H9 (cell line): ENCODE data around the gene TSC2. TPM values are rescaled to one million over a fixed set of nuclear protein-coding genes. Genes with fewer than 3 reads are reported as not detected.

Experiments used
- DNase-seq: peaks from one replicate; pipeline ENCODE4 v3.0.0-alpha.2; 2017
- H2AFZ ChIP-seq: one replicate; pipeline ENCODE4 v1.6.1; 2013; ENCODE audit warnings: mild to moderate bottlenecking, low read length, control low read depth, moderate library complexity
- H2AK5ac ChIP-seq: 2 replicates; pipeline ENCODE4 v1.6.1; 2013; ENCODE audit warnings: low read length, control low read depth, mixed read lengths; ENCODE audit not compliant: insufficient read length
- H2BK120ac ChIP-seq: one replicate; pipeline ENCODE4 v1.6.1; 2013; ENCODE audit warnings: low read depth, mild to moderate bottlenecking, low read length, control low read depth, inconsistent platforms; ENCODE audit not compliant: poor library complexity, severe bottlenecking
- H2BK12ac ChIP-seq: 2 replicates; pipeline ENCODE4 v1.6.1; 2013; ENCODE audit warnings: low read length, control low read depth, mixed read lengths, low read depth; ENCODE audit not compliant: insufficient read length
- H2BK15ac ChIP-seq: 2 replicates; pipeline ENCODE4 v1.6.1; 2013; ENCODE audit warnings: low read depth, low read length, control low read depth
- H2BK20ac ChIP-seq: one replicate; pipeline ENCODE4 v1.6.1; 2013; ENCODE audit warnings: low read depth, mild to moderate bottlenecking, low read length, control low read depth, inconsistent platforms; ENCODE audit not compliant: poor library complexity, severe bottlenecking
- H2BK5ac ChIP-seq: 2 replicates; pipeline ENCODE4 v1.6.1; 2013; ENCODE audit warnings: low read length, control low read depth, mixed read lengths; ENCODE audit not compliant: insufficient read length
- H3K14ac ChIP-seq: 2 replicates; pipeline ENCODE4 v1.6.1; 2013; ENCODE audit warnings: low read length, control low read depth; ENCODE audit not compliant: insufficient read depth
- H3K18ac ChIP-seq: 2 replicates; pipeline ENCODE4 v1.6.1; 2013; ENCODE audit warnings: low read depth, mild to moderate bottlenecking, mixed read lengths, low read length, control low read depth; ENCODE audit not compliant: insufficient read length
- H3K23ac ChIP-seq: 2 replicates; pipeline ENCODE4 v1.6.1; 2013; ENCODE audit warnings: low read length, control low read depth, mixed read lengths, low read depth; ENCODE audit not compliant: insufficient read length
- H3K23me2 ChIP-seq: 2 replicates; pipeline ENCODE4 v1.6.1; 2013; ENCODE audit warnings: low read depth, mild to moderate bottlenecking, mixed read lengths, low read length, control low read depth; ENCODE audit not compliant: insufficient read length, poor library complexity, severe bottlenecking
- H3K27ac ChIP-seq: 2 replicates; pipeline ENCODE4 v1.5.1; 2013; ENCODE audit warnings: low read length, control low read depth, mixed read lengths, low read depth; ENCODE audit not compliant: insufficient read length
- H3K27me3 ChIP-seq: 2 replicates; pipeline ENCODE4 v1.6.1; 2013; ENCODE audit warnings: low read length, control low read depth, inconsistent platforms; ENCODE audit not compliant: insufficient read depth
- H3K4ac ChIP-seq: 2 replicates; pipeline ENCODE4 v1.6.1; 2013; ENCODE audit warnings: low read depth, mild to moderate bottlenecking, control low read depth, inconsistent platforms, low read length, moderate library complexity
- H3K4me1 ChIP-seq: 2 replicates; pipeline ENCODE4 v1.6.1; 2013; ENCODE audit warnings: low read length, control low read depth, inconsistent platforms; ENCODE audit not compliant: insufficient read depth
- H3K4me2 ChIP-seq: 2 replicates; pipeline ENCODE4 v1.6.1; 2013; ENCODE audit warnings: low read length, control low read depth, mixed read lengths; ENCODE audit not compliant: insufficient read length, insufficient read depth
- H3K56ac ChIP-seq: 2 replicates; pipeline ENCODE4 v1.6.1; 2013; ENCODE audit warnings: low read depth, mild to moderate bottlenecking, mixed read lengths, low read length, control low read depth; ENCODE audit not compliant: insufficient read length
- H3K79me1 ChIP-seq: 2 replicates; pipeline ENCODE4 v1.6.1; 2013; ENCODE audit warnings: low read depth, mild to moderate bottlenecking, moderate library complexity, low read length, control low read depth, inconsistent platforms; ENCODE audit not compliant: insufficient read depth, poor library complexity, severe bottlenecking
- H3K79me2 ChIP-seq: 2 replicates; pipeline ENCODE4 v1.6.1; 2013; ENCODE audit warnings: low read length, control low read depth, inconsistent platforms; ENCODE audit not compliant: insufficient read depth
- H3K9ac ChIP-seq: 2 replicates; pipeline ENCODE4 v1.6.1; 2013; ENCODE audit warnings: low read length, control low read depth, mixed read lengths; ENCODE audit not compliant: insufficient read length; ENCODE audit errors: extremely low read depth
- H3K9me3 ChIP-seq: one replicate; pipeline ENCODE4 v1.6.1; 2013; ENCODE audit warnings: low read depth, low read length, inconsistent platforms; ENCODE audit not compliant: control insufficient read depth
- H3T11ph ChIP-seq: one replicate; pipeline ENCODE4 v1.6.1; 2013; ENCODE audit warnings: mild to moderate bottlenecking, low read length, control low read depth, inconsistent platforms
- H4K20me1 ChIP-seq: one replicate; pipeline ENCODE4 v1.6.1; 2013; ENCODE audit not compliant: control insufficient read depth, insufficient read length, insufficient read depth
- H4K5ac ChIP-seq: 2 replicates; pipeline ENCODE4 v1.6.1; 2013; ENCODE audit warnings: low read depth, mild to moderate bottlenecking, mixed read lengths, low read length, control low read depth; ENCODE audit not compliant: insufficient read length
- H4K8ac ChIP-seq: replicated peaks from 2 replicates; pipeline ENCODE4 v1.6.1; 2013; ENCODE audit warnings: low read length, control low read depth, mixed read lengths, low read depth; ENCODE audit not compliant: insufficient read length
- H4K91ac ChIP-seq: 2 replicates; pipeline ENCODE4 v1.6.1; 2013; ENCODE audit warnings: low read depth, mild to moderate bottlenecking, moderate library complexity, mixed read lengths, low read length, control low read depth; ENCODE audit not compliant: insufficient read length
- H3K27ac Mint-ChIP-seq, 3 experiments: 2 replicates in 2 of 3; 3 replicates in 1 of 3; pipeline ENCODE4 v1.8.0; 2020 to 2021; ENCODE audit warnings: mixed read lengths in 3 of 3, mild to moderate bottlenecking in 1 of 3, moderate library complexity in 1 of 3
- H3K27me3 Mint-ChIP-seq: 2 replicates; pipeline ENCODE4 v1.8.0; 2021; ENCODE audit warnings: low read depth, mild to moderate bottlenecking, moderate library complexity, mixed read lengths
- H3K36me3 Mint-ChIP-seq, 3 experiments: 2 replicates in 2 of 3; 3 replicates in 1 of 3; pipeline ENCODE4 v1.8.0; 2020 to 2021; ENCODE audit warnings: low read depth in 3 of 3, mixed read lengths in 3 of 3; ENCODE audit not compliant: insufficient read depth in 1 of 3
- H3K4me1 Mint-ChIP-seq, 2 experiments: 2 replicates each; pipeline ENCODE4 v1.8.0; 2020; ENCODE audit warnings: mixed read lengths in 2 of 2
- H3K4me3 Mint-ChIP-seq, 2 experiments: 2 replicates in 1 of 2; 3 replicates in 1 of 2; pipeline ENCODE4 v1.8.0; 2020 to 2021; ENCODE audit warnings: mild to moderate bottlenecking in 2 of 2, mixed read lengths in 2 of 2, moderate library complexity in 1 of 2
- H3K9me3 Mint-ChIP-seq, 2 experiments: 2 replicates in 1 of 2; 3 replicates in 1 of 2; pipeline ENCODE4 v1.8.0; 2020; ENCODE audit warnings: mild to moderate bottlenecking in 2 of 2, mixed read lengths in 2 of 2, moderate library complexity in 1 of 2
- CTCF ChIP-seq: fragments of 200-600 bp; sonication (generic); conservative IDR thresholded peaks from 3 replicates; pipeline ENCODE4 v1.8.0; 2021; ENCODE audit warnings: antibody characterized with exemption, mild to moderate bottlenecking
- WGBS: extraction: QIAGEN DNeasy Blood & Tissue Kit; methylation state at CpG from one replicate; pipeline ENCODE4 v1.1.7; 2013; ENCODE audit warnings: missing lambda C conversion rate, low lambda C conversion rate, mixed read lengths; ENCODE audit not compliant: insufficient read length; ENCODE audit errors: extremely low coverage; 5-methylcytosine and 5-hydroxymethylcytosine counted together
- total RNA-seq: library from RNA; stranded (reverse); gene quantifications from 2 replicates; pipeline ENCODE4 v1.2.1, GENCODE V29; 2021

Gene TSC2
- total RNA-seq, 1 experiment from 2014 or later: 122 TPM

- Histone ChIP-seq H2BK20ac (no peak overlapping the region), H3K79me2 (no peaks in the 10 kb centered on the region), H4K5ac (no peak overlapping the region), H3K14ac (no peak overlapping the region), H3K9ac (no peak overlapping the region), H2AFZ (no peak overlapping the region), H4K20me1 (no peaks in the 10 kb centered on the region), H3K56ac (no peak overlapping the region), H3K23ac (no peak overlapping the region), H3K9me3 (no peaks in the 10 kb centered on the region), H3K18ac (no peak overlapping the region), H3K23me2 (no peaks in the 10 kb centered on the region), H3T11ph (no peak overlapping the region), H3K27ac (no peak overlapping the region), H2BK120ac (no peak overlapping the region), H2BK15ac (no peak overlapping the region), H2AK5ac (no peak overlapping the region), H3K27me3 (no peaks in the 10 kb centered on the region), H2BK5ac (no peak overlapping the region), H2BK12ac (no peak overlapping the region), H4K91ac (no peak overlapping the region), H3K4me2 (no peak overlapping the region), H3K4ac (no peak overlapping the region), H3K4me1 (no peaks in the 10 kb centered on the region), H3K79me1 (no peaks in the 10 kb centered on the region), H4K8ac (no peak overlapping the region)
- no CpG with 5 or more reads among the region's 23 CpGs for WGBS
- H3K9me3 Mint-ChIP-seq: no peaks in the 10 kb centered on the region
- no peak for DNase-seq
- TF ChIP-seq CTCF: no peak
- no peak overlapping the region for H3K27ac Mint-ChIP-seq
- no peak overlapping the region for H3K4me3 Mint-ChIP-seq
- no peaks in the 10 kb centered on the region for H3K4me1 Mint-ChIP-seq
- no peaks in the 10 kb centered on the region for H3K27me3 Mint-ChIP-seq
- H3K36me3 Mint-ChIP-seq: peaks cover under 1 to 20% (median 13%) of the 10 kb centered on the region in 3 experiments; a peak in 6 of 7 replicates
These were observed 48.3 kb downstream of the TSC2 start for GRCh38 chr16:2095918-2096582.
